ENCODE data around the gene PGA3.

PGA3 gene

DNA sequence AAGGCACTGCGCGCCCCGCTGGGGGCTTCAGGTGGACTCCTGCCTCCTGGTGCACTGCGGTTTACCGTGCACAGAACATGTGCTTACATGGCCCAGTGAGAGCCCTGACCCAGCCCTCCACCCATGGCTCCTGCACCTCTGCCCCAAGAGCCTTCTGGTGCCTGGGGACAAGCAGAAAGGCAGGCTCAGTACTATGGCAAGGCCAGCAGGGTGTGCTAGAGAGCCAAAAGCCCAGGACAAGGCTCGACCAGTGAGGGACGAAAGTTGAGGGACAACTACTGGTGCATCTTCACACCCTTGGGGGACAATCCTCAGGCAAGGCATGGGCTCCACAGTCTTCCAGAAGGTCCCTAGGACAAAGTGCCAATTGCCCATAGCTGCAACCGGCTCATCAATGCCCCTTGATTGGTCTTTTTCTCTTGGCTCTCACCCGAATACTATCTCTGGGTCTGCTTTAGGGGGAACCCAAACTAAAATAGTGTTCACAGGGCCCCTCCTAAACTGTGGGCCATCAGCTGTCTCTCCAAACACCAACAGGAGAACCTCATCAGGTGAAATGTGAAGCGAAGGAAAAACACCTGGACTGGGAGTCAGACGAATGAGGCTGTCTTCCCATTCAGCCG, 51.2 kb downstream of the PGA3 start:
- DNase-seq = peak; percentile 54

DNA sequence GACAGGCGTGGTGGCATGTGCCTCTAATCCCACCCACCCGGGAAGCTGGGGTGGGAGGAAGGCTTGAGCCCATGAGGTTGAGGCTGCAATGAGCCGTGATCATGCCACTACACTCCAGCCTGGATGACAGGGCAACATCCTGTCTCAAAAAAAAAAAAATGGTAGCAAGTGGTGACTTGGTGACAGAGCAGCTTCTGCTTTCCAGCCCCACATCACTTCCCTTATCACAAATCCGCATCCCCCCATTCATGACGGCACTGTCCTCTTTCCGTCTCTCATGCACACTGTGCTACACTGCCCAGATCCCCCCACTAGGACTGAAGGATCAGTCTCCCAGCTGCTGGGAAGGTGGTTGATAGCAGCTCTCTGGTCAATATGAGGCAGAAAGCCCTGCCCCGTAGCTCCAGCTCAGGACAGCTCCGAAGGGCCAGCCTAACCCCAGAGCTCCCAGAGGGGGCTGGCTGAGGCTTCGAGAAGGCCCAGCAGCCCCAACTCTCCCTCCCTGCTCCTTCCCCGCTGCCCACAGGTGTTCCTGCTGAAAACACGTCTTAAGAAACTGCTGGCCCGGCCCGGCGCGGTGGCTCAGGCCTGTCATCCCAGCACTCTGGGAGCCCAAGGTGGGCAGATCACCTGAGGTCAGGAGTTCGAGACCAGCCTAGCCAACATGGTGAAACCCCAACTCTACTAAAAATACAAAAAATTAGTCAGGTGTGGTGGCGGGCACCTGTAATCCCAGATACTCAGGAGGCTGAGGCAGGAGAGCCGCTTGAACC, 53.6 kb downstream of the PGA3 start:
- DNase-seq = no peak

DNA sequence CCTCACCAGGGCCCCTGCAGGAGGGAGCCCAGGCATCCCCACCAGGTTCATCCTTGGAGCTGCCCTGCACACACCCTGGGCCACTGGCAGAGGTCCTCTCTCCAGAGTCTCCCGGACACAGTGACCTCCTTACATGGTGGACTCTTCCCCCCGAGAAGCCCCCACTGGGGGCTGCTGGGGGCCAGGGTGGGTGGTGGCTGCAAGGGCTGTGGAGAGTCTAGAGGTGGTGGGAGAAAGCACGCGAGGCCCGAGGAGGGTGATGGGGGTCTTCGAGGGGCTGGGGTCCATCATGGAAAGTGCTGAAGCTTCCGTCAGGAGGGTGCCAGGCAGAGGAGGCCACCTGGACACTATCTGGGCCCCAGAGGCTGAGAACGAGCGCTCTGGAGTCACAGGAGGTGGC, 55.2 kb downstream of the PGA3 start:
- no peak for DNase-seq

DNA sequence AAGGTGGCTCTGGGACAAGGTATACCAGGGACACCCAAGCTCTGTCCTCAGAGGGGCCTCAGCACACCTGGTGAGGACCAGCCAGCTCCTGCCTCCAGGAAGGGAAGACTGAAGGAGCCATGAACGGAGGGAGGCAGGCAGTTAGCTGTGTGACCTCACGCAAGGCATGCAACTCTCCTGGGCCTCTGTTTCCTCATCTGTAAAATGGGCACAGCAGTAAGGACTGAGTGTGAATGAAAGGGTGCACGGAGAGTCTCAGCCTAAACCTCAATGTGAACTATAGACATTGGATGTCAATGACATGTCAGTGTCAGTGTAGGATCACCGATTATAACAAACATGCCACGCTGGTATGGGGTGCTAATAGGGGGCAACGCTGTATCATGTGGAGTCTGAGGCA, 56.0 kb downstream of the PGA3 start:
- DNase-seq = no peak

Measured in fibroblast of upper back skin (primary cell).